HG02610 (cell line): ENCODE results near the gene NOS2.
"Not testable (repeated sequence)": the region's sequence is repeated elsewhere in the genome, so short reads cannot be mapped to it uniquely, and the experiment has no call there.

Experiments used
- ATAC-seq: cut with Tn5 transposase; IDR thresholded peaks from one replicate; pipeline ENCODE4 v1.9.1; 2021; ENCODE audit warnings: mild to moderate bottlenecking, moderate library complexity; ENCODE audit not compliant: unreplicated experiment

The NOS2 gene

DNA sequence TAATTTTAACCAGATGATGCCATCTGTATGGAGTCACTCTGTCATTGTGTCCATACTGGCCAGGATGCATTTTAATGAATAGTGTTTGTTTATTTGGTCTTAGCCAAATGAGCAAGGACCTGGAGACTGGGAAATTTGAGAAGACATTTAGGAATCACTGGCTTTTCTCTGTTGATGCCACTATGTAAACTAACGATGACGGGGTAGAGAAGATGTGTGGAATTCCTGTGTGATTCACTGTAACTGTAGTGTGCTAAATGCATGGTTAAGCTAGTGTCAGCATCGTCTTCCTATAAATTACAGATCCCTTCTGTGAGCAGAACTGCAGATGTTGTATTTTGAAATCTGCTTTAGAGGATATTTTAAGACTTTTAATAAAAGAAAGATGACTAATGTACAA lies 66.6 kb downstream of the NOS2 start:
- no peak for ATAC-seq

DNA sequence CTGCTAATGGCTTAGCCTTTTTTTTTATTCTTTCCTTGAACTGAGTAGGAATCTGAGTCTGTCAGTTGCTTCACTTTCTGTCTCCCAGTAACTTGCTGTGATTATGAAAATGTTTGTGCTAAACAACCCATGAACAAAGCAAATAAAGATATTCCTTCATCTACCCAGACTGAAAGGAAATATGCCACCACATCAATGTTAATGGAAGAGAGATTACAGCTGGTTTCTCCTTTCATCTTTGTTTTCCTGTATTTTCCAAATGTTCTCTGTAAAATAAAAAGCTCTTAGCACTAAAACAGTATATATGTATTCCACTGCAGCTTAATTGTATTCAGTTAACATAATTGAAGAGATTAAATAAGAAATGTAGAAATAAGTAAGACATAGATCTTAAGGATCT lies 67.6 kb downstream of the NOS2 start:
- not testable (repeated sequence) for ATAC-seq

DNA sequence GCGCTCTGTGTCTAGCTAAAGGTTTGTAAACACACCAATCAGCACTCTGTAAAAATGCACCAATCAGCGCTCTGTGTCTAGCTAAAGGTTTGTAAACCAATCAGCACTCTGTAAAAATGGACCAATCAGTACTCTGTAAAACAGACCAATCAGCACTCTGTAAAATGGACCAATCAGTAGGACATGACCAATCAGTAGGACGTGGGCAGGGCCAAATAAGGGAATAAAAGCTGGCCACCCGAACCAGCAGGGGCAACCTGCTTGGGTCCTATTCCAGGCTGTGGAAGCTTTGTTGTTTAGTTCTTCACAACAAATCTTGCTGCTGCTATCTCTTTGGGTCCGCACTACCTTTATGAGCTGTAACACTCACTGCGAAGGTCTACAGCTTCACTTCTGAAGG lies 74.3 kb downstream of the NOS2 start:
- ATAC-seq: not testable (repeated sequence)

DNA sequence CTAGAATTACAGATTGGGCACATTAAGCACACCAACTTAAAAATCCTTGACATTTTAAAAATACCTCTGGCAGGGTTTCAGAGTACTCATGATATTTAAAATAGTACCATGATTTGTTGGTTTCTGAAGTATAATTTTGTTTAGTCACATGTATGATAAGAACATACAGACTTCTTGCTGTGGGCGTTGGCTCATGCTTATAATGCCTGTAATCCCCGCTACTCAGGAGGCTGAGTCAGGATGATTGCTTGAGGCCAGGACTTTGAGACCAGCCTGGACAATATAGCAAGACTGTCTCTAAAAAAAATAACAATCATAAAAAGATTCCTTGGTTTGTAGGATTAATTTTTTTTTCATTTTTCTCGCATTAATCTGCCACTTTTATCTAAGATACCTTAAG lies 78.5 kb downstream of the NOS2 start:
- no peak for ATAC-seq
